ENCODE results near the gene ARHGAP5.
"Not testable (repeated sequence)": the region's sequence is repeated elsewhere in the genome, so short reads cannot be mapped to it uniquely, and the experiment has no call there.

The ARHGAP5 gene

GRCh38 chr14:32109676-32110547, 32.8 kb downstream of the ARHGAP5 start:
- no peak for DNase-seq (ENCODE audit: low read depth in 3 of 3)

GRCh38 chr14:32110548-32110896, 33.4 kb downstream of the ARHGAP5 start:
- DNase-seq (ENCODE audit: low read depth in 3 of 3) = no peak

- DNase-seq (ENCODE audit: low read depth in 3 of 3) = no peak
Observed at GRCh38 chr14:32121536-32121935, 44.4 kb downstream of the ARHGAP5 start.

GRCh38 chr14:32121948-32122347, 44.8 kb downstream of the ARHGAP5 start:
- DNase-seq (ENCODE audit: low read depth in 3 of 3) = no peak

- not testable (repeated sequence) for DNase-seq (ENCODE audit: low read depth in 3 of 3)
Observed at GRCh38 chr14:32126899-32127730, 50.0 kb downstream of the ARHGAP5 start.

GRCh38 chr14:32127731-32128654, 50.9 kb downstream of the ARHGAP5 start:
- DNase-seq (ENCODE audit: low read depth in 3 of 3) = not testable (repeated sequence)

GRCh38 chr14:32128703-32129102, 51.6 kb downstream of the ARHGAP5 start:
- no peak for DNase-seq (ENCODE audit: low read depth in 3 of 3)

GRCh38 chr14:32129124-32129523, 52.0 kb downstream of the ARHGAP5 start:
- DNase-seq (ENCODE audit: low read depth in 3 of 3) = no peak

GRCh38 chr14:32131689-32132088, 54.6 kb downstream of the ARHGAP5 start:
- not testable (repeated sequence) for DNase-seq (ENCODE audit: low read depth in 3 of 3)

- no peak for DNase-seq (ENCODE audit: low read depth in 3 of 3)
Observed at GRCh38 chr14:32134448-32135097, 57.5 kb downstream of the ARHGAP5 start.

GRCh38 chr14:32136027-32136825, 59.1 kb downstream of the ARHGAP5 start:
- no peak for DNase-seq (ENCODE audit: low read depth in 3 of 3)

- DNase-seq (ENCODE audit: low read depth in 3 of 3) = no peak
Observed at GRCh38 chr14:32137313-32137712, 60.2 kb downstream of the ARHGAP5 start.

GRCh38 chr14:32137892-32138291, 60.8 kb downstream of the ARHGAP5 start:
- DNase-seq (ENCODE audit: low read depth in 3 of 3) = no peak

GRCh38 chr14:32142341-32142740, 65.2 kb downstream of the ARHGAP5 start:
- DNase-seq (ENCODE audit: low read depth in 3 of 3) = no peak

GRCh38 chr14:32142754-32143437, 65.8 kb downstream of the ARHGAP5 start:
- DNase-seq (ENCODE audit: low read depth in 3 of 3) = no peak

GRCh38 chr14:32150392-32150791, 73.3 kb downstream of the ARHGAP5 start:
- DNase-seq (ENCODE audit: low read depth in 3 of 3) = no peak

GRCh38 chr14:32166029-32166428, 88.9 kb downstream of the ARHGAP5 start:
- DNase-seq (ENCODE audit: low read depth in 3 of 3) = no peak

GRCh38 chr14:32166924-32167323, 89.8 kb downstream of the ARHGAP5 start:
- DNase-seq (ENCODE audit: low read depth in 3 of 3) = no peak

GRCh38 chr14:32167907-32168306, 90.8 kb downstream of the ARHGAP5 start:
- DNase-seq (ENCODE audit: low read depth in 3 of 3) = no peak

- DNase-seq (ENCODE audit: low read depth in 3 of 3) = no peak
Observed at GRCh38 chr14:32169191-32169590, 92.1 kb downstream of the ARHGAP5 start.

Measured in stimulated activated CD4-positive, alpha-beta T cell treated with anti-CD3 and anti-CD28 coated beads, TNF-alpha, amount 100 ng/mL, for 24 hours (primary cell).